ENCODE data around the gene CEP85L. TPM values are rescaled to one million over a fixed set of nuclear protein-coding genes. Genes with fewer than 3 reads are reported as not detected.
A peak's percentile ranks its signal among the peaks of the same experiment; 100 is the strongest.

Gene CEP85L
- total RNA-seq, 3 donors from 2014 or later (not counting 1 experiment from before 2014, with no cell fraction given), result 75.0 to 85.2 (median 82.0) TPM

DNA sequence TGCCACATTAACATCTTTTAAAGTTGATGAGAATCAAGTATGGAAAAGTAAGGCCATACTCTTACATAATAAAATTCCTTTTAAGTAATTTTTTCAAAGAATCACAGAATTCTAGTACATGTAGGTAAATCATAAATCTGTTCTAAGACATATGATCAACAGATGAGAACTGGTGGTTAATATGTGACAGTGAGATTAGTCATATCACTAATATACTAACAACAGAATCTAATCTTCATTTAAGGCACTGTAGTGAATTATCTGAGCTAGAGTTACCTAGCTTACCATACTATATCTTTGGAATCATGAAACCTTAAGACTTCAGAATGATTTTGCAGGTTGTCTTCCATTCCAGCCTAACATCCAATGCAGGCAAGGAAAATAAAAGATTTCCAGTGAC, 91.7 kb downstream of the CEP85L start:
- TF ChIP-seq, protein P1, sequence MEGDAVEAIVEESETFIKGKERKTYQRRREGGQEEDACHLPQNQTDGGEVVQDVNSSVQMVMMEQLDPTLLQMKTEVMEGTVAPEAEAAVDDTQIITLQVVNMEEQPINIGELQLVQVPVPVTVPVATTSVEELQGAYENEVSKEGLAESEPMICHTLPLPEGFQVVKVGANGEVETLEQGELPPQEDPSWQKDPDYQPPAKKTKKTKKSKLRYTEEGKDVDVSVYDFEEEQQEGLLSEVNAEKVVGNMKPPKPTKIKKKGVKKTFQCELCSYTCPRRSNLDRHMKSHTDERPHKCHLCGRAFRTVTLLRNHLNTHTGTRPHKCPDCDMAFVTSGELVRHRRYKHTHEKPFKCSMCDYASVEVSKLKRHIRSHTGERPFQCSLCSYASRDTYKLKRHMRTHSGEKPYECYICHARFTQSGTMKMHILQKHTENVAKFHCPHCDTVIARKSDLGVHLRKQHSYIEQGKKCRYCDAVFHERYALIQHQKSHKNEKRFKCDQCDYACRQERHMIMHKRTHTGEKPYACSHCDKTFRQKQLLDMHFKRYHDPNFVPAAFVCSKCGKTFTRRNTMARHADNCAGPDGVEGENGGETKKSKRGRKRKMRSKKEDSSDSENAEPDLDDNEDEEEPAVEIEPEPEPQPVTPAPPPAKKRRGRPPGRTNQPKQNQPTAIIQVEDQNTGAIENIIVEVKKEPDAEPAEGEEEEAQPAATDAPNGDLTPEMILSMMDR (IDR thresholded peaks at IDR 0.05), result no peak
- Histone ChIP-seq H3K4me3 (ENCODE audit: low read length) (no peak overlapping the region), H3K36me3 (ENCODE audit: control insufficient read depth, insufficient read depth, low read length) (no peaks in the 10 kb centered on the region), H3K27ac (ENCODE audit: low read length) (no peak overlapping the region), H3K27me3 (ENCODE audit: control insufficient read depth, insufficient read depth, low read length) (no peaks in the 10 kb centered on the region), H3K9me3 (ENCODE audit: control insufficient read depth, insufficient read depth, low read length) (no peaks in the 10 kb centered on the region), H3K4me1 (ENCODE audit: control insufficient read depth, insufficient read depth, low read length) (peaks cover 6% of the 10 kb centered on the region)
- Mint-ChIP-seq H3K27ac (peak overlapping the region; percentile 96 to 98), H3K4me1 (peaks cover 19 to 22% of the 10 kb centered on the region in 2 donors), H3K27me3 (ENCODE audit: low read depth in 2 of 2) (peaks cover 0 to 3% of the 10 kb centered on the region in 2 donors), H3K9me3 (no peaks in the 10 kb centered on the region), H3K36me3 (no peaks in the 10 kb centered on the region), H3K4me3 (no peak overlapping the region)
- no peak for ATAC-seq
- intact Hi-C loops (cut with micrococcal nuclease), result loop anchor here (10.0 kb wide), 1 partner anchor 245 kb away; no protein-coding TSS in a partner anchor
- no peak for DNase-seq

DNA sequence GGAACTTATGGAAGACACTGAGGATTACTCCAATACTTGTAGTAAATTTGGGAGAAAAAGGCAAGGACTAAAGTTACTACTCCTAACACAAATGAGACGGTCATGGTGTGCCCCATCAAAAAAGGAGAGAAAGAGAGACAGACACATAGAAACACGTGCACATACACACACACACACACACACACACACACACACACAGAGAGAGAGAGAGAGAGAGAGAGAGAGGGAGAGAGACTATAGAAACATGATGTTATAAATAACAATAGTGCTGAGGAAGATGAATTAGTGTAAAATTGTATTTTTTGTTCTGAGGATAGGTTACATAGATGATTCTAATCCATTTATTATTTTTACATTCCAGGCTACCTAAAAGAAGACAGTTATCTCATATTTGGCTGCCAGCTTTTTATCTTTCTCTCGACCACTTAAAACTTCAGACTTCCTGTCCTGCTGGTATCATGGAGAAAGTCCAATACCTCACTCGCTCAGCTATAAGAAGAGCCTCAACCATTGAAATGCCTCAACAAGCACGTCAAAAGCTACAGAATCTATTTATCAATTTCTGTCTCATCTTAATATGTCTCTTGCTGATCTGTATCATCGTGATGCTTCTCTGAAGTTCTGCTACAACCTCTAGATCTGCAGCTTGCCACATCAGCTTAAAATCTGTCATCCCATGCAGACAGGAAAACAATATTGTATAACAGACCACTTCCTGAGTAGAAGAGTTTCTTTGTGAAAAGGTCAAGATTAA, 92.8 kb downstream of the CEP85L start:
- H3K27ac Mint-ChIP-seq, result peak overlapping the region; percentile 96 to 98
- H3K27me3 Mint-ChIP-seq (ENCODE audit: low read depth in 2 of 2), result peaks cover 0 to 3% of the 10 kb centered on the region in 2 donors
- H3K9me3 ChIP-seq (ENCODE audit: control insufficient read depth, insufficient read depth, low read length), result no peaks in the 10 kb centered on the region
- WGBS (ENCODE audit: insufficient coverage), result 9% methylated on average over 4 of the region's 6 CpGs
- TF ChIP-seq, protein P1 (IDR thresholded peaks at IDR 0.05), result no peak
- peak overlapping the region; percentile 88 for H3K4me3 Mint-ChIP-seq
- DNase-seq (peak in 1 of 2 donors; percentile 76), ATAC-seq (peak; percentile 86 to 90 (median 86))
- no peaks in the 10 kb centered on the region for H3K9me3 Mint-ChIP-seq
- H3K27me3 ChIP-seq (ENCODE audit: control insufficient read depth, insufficient read depth, low read length), result no peaks in the 10 kb centered on the region
- intact Hi-C loops (cut with micrococcal nuclease), result no loop called here
- peak overlapping the region; percentile 84 for H3K27ac ChIP-seq (ENCODE audit: low read length)
- peak overlapping the region; percentile 10 for H3K4me3 ChIP-seq (ENCODE audit: low read length)
- peaks cover 19 to 22% of the 10 kb centered on the region in 2 donors for H3K4me1 Mint-ChIP-seq
- no peaks in the 10 kb centered on the region for H3K36me3 ChIP-seq (ENCODE audit: control insufficient read depth, insufficient read depth, low read length)
- H3K36me3 Mint-ChIP-seq, result no peaks in the 10 kb centered on the region
- peaks cover 6% of the 10 kb centered on the region for H3K4me1 ChIP-seq (ENCODE audit: control insufficient read depth, insufficient read depth, low read length)

DNA sequence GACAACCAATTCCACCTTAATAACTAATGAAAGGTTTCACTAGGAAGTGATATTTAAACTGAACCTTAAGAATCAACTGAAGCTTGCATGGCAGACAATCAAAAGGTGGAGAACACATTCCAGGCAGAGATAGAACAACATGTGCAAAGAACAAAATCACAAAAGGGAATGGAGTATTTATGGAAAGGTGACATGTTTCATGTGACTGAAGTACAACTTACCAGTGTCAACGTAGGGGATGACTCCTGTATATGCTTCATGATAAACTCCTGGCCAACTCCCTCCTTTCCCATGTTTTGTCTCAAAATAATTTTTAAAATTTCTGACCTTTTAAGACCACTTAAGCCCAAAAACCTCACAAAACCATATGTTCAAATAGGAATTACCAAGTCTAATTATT, 96.7 kb downstream of the CEP85L start:
- ATAC-seq (no peak), DNase-seq (no peak)
- H3K27me3 ChIP-seq (ENCODE audit: control insufficient read depth, insufficient read depth, low read length), result no peaks in the 10 kb centered on the region
- intact Hi-C loops (cut with micrococcal nuclease), result loop anchor here (5.0 kb wide), 1 partner anchor 577 kb away; no protein-coding TSS in a partner anchor
- Mint-ChIP-seq H3K27ac (no peak overlapping the region), H3K9me3 (no peaks in the 10 kb centered on the region), H3K36me3 (no peaks in the 10 kb centered on the region), H3K4me3 (no peak overlapping the region), H3K27me3 (ENCODE audit: low read depth in 2 of 2) (peaks cover 0 to 3% of the 10 kb centered on the region in 2 donors), H3K4me1 (peaks cover 30 to 33% of the 10 kb centered on the region in 2 donors)
- no peaks in the 10 kb centered on the region for H3K9me3 ChIP-seq (ENCODE audit: control insufficient read depth, insufficient read depth, low read length)
- WGBS (ENCODE audit: insufficient coverage), result 93% methylated on average over 1 of the region's 1 CpG
- peaks cover 6% of the 10 kb centered on the region for H3K4me1 ChIP-seq (ENCODE audit: control insufficient read depth, insufficient read depth, low read length)
- H3K36me3 ChIP-seq (ENCODE audit: control insufficient read depth, insufficient read depth, low read length), result no peaks in the 10 kb centered on the region
- TF ChIP-seq, protein P1 (IDR thresholded peaks at IDR 0.05), result no peak
- no peak overlapping the region for H3K27ac ChIP-seq (ENCODE audit: low read length)
- no peak overlapping the region for H3K4me3 ChIP-seq (ENCODE audit: low read length)
